ENCODE results near the gene TCF4.

Gene TCF4

GRCh38 chr18:55251254-55251971, 336.6 kb downstream of the TCF4 start:
- no peak for DNase-seq

- no peak for DNase-seq
Measured at GRCh38 chr18:55250768-55251173, 337.2 kb downstream of the TCF4 start.

- DNase-seq: no peak
Measured at GRCh38 chr18:55249550-55249949, 338.4 kb downstream of the TCF4 start.

GRCh38 chr18:55248495-55248894, 339.5 kb downstream of the TCF4 start:
- no peak for DNase-seq

GRCh38 chr18:55247032-55247431, 341.0 kb downstream of the TCF4 start:
- DNase-seq: no peak

- no peak for DNase-seq
Measured at GRCh38 chr18:55246278-55246677, 341.7 kb downstream of the TCF4 start.

GRCh38 chr18:55245211-55245614, 342.8 kb downstream of the TCF4 start:
- no peak for DNase-seq

GRCh38 chr18:55244546-55244945, 343.4 kb downstream of the TCF4 start:
- DNase-seq: no peak

GRCh38 chr18:55243857-55244256, 344.1 kb downstream of the TCF4 start:
- no peak for DNase-seq

GRCh38 chr18:55243255-55243654, 344.7 kb downstream of the TCF4 start:
- no peak for DNase-seq

- DNase-seq: no peak
Measured at GRCh38 chr18:55240978-55241377, 347.0 kb downstream of the TCF4 start.

- no peak for DNase-seq
Measured at GRCh38 chr18:55239740-55240139, 348.3 kb downstream of the TCF4 start.

GRCh38 chr18:55237660-55238059, 350.3 kb downstream of the TCF4 start:
- no peak for DNase-seq

- DNase-seq: no peak
Measured at GRCh38 chr18:55236150-55236931, 351.7 kb downstream of the TCF4 start.

- DNase-seq: no peak
Measured at GRCh38 chr18:55235094-55235461, 352.9 kb downstream of the TCF4 start.

- peak in 4 of 6 experiments; percentile 1 to 30 (median 10) for DNase-seq
Measured at GRCh38 chr18:55234366-55235093, 353.5 kb downstream of the TCF4 start.

GRCh38 chr18:55233857-55234256, 354.1 kb downstream of the TCF4 start:
- no peak for DNase-seq

- DNase-seq: no peak
Measured at GRCh38 chr18:55232506-55232905, 355.5 kb downstream of the TCF4 start.

- no peak for DNase-seq
Measured at GRCh38 chr18:55229682-55230081, 358.3 kb downstream of the TCF4 start.

GRCh38 chr18:55228707-55229106, 359.3 kb downstream of the TCF4 start:
- no peak for DNase-seq

GRCh38 chr18:55228191-55228590, 359.8 kb downstream of the TCF4 start:
- no peak for DNase-seq

- no peak for DNase-seq
Measured at GRCh38 chr18:55227771-55228170, 360.2 kb downstream of the TCF4 start.

GRCh38 chr18:55226044-55226443, 361.9 kb downstream of the TCF4 start:
- no peak for DNase-seq

All from stimulated activated naive CD4-positive, alpha-beta T cell (primary cell).